Ammon's horn (tissue), 1 donor: ENCODE measurements around the gene BLOC1S3.

ENCODE experiments used
- DNase-seq: peaks from one replicate; pipeline ENCODE4 v3.0.0-alpha.2; 2016; ENCODE audit warnings: low spot score

Gene BLOC1S3

GRCh38 chr19:45178262-45179071, at the start of gene BLOC1S3:
BLOC1S3 (plus strand) TSS chr19:45178784; CDS start chr19:45179297, 513 bp downstream.
- DNase-seq: peak; percentile 100

GRCh38 chr19:45128806-45129205, 49.8 kb upstream of the BLOC1S3 start:
- DNase-seq: no peak

- no peak for DNase-seq
These were observed 48.3 kb upstream of the BLOC1S3 start for GRCh38 chr19:45130236-45130635.

GRCh38 chr19:45130888-45131615, 47.5 kb upstream of the BLOC1S3 start:
- DNase-seq: peak; percentile 71

GRCh38 chr19:45133661-45134060, 44.9 kb upstream of the BLOC1S3 start:
- no peak for DNase-seq

GRCh38 chr19:45135176-45135885, 43.3 kb upstream of the BLOC1S3 start:
- DNase-seq: no peak

GRCh38 chr19:45136507-45137178, 41.9 kb upstream of the BLOC1S3 start:
- no peak for DNase-seq

GRCh38 chr19:45137179-45137761, 41.3 kb upstream of the BLOC1S3 start:
- DNase-seq: peak; percentile 50

GRCh38 chr19:45138303-45138751, 40.3 kb upstream of the BLOC1S3 start:
- no peak for DNase-seq

GRCh38 chr19:45139286-45140143, 39.1 kb upstream of the BLOC1S3 start:
- no peak for DNase-seq

GRCh38 chr19:45140144-45140503, 38.5 kb upstream of the BLOC1S3 start:
- no peak for DNase-seq

- DNase-seq: no peak
These were observed 38.1 kb upstream of the BLOC1S3 start for GRCh38 chr19:45140533-45140932.

- no peak for DNase-seq
These were observed 37.2 kb upstream of the BLOC1S3 start for GRCh38 chr19:45141203-45141900.

GRCh38 chr19:45142016-45142725, 36.4 kb upstream of the BLOC1S3 start:
- DNase-seq: no peak

- DNase-seq: no peak
These were observed 35.9 kb upstream of the BLOC1S3 start for GRCh38 chr19:45142726-45143110.

- DNase-seq: no peak
These were observed 33.9 kb upstream of the BLOC1S3 start for GRCh38 chr19:45144431-45145269.

- DNase-seq: no peak
These were observed 33.1 kb upstream of the BLOC1S3 start for GRCh38 chr19:45145270-45146189.
